COLO829 (cell line): ENCODE measurements around the gene MEGF11.

Source experiments
- DNase-seq: peaks from one replicate; pipeline ENCODE4 v3.0.0; 2012; ENCODE audit warnings: low spot score

Gene MEGF11

GRCh38 chr15:66089509-66089908 lies 164.0 kb downstream of the MEGF11 start:
- DNase-seq: no peak

- no peak for DNase-seq
Measured at GRCh38 chr15:66089049-66089448, 164.5 kb downstream of the MEGF11 start.

- DNase-seq: no peak
Measured at GRCh38 chr15:66085128-66085527, 168.4 kb downstream of the MEGF11 start.

DNA sequence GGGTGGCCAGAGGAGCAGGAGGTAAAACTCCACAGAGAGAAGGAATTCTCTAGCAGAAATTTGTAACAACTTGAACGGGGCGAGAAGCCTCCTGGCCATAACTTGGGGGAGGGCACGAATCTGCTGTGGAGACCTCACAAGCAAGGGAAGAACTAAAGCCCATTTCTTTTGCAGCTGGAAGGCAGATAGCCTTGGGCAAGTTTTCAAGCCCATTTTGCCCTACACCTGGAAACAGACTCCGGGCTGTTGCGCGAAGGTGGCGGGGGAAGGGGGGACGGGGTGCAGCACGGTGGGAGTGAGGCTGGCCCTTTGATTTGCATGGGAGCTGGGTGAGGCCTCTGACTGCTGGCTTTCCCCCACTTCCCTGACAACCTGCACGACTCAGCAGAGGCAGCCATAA lies 168.8 kb downstream of the MEGF11 start:
- DNase-seq: no peak

DNA sequence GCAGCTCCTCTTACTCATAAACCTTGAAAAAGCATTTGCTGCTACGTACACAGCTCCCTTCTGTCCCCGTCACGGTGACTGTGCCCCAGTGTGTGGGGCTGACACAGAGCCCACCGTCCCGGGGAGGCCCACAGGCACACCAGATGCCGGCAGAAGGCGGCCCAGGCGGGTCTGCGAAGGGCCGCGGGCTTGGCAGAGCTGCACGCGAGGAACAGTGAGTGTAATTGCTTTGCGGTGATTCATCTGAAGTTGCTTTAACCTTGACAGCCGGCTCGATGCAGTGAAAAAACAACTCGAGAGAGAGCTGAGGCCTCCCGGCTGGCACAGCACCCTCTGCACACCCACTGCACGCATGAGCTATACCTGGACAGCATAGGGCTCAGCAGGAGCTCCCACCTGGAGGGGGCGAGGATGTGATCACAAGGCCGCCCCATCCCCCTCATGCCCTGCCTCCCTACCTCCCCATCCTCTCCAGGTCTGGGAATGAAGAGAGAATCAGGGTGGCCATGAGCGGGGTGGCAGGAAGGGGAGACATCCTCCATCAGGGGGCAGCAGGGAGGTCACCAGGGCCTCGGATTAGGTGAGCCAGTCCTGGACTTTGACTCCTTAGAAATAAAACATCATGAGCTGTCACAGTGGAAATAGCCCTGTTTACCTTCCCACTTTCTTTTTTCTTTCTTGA lies 172.7 kb downstream of the MEGF11 start:
- no peak for DNase-seq

DNA sequence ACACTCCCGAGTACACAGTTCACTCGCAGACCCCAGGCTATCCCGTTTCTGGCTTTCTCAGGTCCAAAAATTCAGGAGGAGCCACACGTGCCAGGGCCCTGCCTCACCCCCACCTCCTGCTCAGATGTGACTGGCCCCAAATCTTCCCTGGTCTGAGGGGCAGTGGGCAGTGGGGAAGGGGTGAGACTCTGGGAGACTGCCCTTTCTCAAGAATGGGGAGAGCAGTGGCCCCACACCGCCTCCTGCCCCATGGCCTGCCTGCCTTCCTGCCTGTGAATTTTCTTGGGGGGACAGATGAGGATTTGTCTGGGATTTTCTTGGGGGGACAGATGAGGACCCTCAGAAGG lies 174.6 kb downstream of the MEGF11 start:
- DNase-seq: no peak

- DNase-seq: no peak
Measured at GRCh38 chr15:66078196-66078928, 175.2 kb downstream of the MEGF11 start.

GRCh38 chr15:66077320-66077663 lies 176.3 kb downstream of the MEGF11 start:
- no peak for DNase-seq

DNA sequence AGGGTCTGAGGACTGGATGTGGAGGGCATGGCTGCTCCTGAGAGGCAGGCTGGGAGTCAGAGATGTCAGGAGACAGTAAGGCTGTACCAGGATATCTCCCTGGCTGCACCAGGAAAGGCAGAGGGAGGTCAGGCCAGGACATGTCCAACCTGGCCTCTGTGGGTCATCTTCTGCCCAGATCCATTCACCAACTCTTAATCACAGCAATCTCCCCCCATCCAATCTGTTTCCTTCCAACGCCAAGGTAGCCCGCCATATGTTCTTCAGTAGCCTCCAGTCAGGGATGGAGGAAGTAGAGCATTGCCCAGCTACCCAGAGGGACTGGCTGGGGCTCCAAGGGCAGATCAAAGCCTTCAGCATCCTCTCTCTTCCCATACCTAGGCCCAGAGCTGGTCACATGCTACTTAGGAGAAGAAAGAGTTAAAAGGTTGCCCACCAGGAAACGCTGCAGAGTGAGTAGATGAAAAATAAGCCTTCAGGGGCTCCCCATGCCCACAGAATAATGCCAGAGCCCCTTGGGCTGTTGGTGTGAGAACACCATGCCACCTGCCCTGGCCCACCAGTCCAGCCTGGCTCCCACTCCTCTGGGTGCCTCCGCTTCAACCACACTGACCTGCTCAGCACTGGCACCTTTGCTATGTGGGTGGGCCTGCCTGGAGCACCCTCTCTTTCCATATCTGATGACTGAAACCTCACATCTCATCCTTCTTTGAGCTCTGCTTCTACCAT lies 176.8 kb downstream of the MEGF11 start:
- DNase-seq: no peak

DNA sequence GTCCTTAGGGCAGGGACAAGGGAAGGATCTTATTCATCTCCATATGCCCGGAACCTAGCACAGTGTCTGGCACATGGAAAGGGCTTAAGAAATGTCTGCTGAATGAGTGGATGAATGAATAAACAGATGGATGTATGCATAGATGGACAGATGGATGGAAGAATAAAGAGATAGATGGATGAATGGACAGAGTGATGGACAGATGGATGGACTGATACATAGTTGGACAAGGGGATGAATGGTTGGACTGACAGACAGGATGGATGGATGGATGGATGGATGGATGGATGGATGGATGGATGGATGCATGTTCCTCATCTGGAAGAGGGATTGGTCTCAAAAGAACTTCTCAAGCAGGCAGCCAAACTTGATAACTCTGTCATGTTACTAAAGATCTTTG lies 177.6 kb downstream of the MEGF11 start:
- DNase-seq: no peak

- DNase-seq: peak; percentile 21
Measured at GRCh38 chr15:66072616-66073361, 180.8 kb downstream of the MEGF11 start.

DNA sequence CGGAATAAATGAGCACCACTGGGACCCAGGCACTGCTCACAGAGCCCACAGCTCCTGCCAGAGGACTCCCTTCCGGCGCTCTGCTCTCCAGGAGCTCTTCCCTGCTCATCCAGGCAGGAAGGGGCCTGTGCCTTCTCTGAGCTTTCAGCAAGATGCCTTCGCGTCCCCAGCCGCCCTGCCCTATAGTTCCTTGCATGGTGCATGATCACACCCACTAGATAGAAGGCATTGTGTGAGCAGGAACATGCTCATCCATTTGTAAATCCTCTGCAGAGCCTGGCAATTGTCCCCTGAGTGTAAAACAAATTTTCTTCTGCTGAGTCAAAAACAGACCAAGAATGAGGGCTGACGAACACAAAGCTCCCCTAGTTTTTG lies 181.6 kb downstream of the MEGF11 start:
- no peak for DNase-seq

DNA sequence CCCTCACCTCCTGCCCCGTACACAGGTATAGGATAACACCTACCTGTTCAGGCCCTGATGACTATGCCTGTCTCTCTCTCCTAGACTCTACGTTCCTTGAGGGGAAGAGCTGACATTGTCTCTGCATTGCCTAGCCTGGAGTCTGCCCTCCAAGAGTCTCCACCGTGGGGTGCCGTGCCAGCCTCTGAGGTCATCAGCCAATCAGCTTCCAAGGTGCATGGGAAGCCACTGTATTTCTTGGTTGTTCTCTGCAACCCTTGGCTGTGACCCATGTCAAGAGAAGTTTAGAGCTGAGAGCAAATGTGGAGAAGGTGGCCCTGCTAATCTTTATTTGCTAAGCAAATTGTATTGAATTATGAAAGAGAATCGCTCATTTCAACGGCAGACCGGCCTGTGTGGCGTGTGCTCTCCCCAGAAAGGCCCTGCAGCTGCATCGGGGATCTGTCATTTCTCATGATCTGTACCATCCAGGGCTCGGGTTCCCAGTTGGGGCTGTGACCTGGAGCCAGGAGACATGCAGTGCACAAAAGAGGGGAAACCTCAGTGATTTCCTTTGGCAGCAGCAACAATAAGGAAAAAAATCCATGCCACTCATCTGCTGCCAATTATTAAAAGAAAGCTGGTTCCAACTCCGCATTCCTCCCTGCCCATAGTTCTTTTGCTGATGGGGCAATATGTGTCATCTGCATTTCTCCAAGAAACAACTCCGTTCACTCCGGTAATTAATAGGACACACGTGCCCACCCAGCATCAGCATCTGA lies 182.2 kb downstream of the MEGF11 start:
- no peak for DNase-seq

DNA sequence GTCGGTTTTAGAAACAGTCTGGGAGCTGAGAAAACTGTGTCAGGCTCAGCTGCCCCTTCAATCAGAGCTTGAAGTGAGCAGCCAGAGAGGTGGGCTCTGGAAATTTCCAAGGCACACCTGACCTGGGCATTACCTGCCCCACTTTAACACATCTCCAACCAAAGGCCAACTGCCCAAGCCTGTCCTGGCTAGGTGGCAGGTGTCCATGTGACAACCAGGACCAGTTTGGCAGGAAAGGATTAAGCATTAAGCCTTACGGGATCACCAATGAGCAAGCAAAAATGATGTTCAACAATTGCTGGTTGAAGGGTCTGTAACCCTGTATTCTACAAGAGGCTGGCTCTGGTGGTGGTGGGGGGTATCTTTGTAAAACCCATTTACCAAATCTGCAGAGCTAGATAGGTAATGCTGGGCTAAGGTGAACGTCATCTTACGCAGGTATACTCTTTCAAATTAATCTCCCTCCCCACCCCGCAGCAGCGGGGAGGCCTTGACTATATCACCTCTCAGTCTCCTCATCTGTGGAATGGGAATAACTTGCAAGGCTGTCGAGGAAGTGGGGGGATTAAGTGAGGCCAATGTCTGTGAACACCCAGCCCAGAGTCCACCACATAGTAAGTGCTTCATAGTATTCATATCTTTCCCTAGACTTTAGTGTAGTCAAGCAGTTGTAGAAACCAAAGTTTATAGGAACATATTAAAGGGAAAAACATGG lies 183.2 kb downstream of the MEGF11 start:
- DNase-seq: no peak

- no peak for DNase-seq
Measured at GRCh38 chr15:66069751-66070150, 183.8 kb downstream of the MEGF11 start.

- DNase-seq: no peak
Measured at GRCh38 chr15:66068801-66069200, 184.7 kb downstream of the MEGF11 start.

DNA sequence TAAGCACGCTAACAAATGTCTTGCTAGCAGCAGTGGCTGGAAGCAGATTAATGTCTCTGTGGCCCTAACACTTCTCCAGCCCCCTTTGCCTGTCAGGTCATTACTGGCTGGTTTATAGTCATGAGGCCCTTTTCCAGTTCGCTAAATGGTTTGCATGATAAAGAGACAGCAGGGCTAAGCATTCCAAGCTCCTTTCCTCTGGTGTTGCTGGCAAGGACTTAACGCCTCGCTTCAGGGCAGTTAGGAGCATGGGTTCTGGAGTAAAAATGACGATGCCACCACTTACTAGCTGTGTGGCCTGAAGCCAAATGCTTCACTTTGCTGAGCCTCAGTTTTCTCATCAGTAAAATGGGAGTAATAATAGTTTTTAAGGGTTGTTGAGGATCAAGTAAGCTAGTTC lies 185.9 kb downstream of the MEGF11 start:
- no peak for DNase-seq

GRCh38 chr15:66066481-66066880 lies 187.1 kb downstream of the MEGF11 start:
- DNase-seq: no peak

DNA sequence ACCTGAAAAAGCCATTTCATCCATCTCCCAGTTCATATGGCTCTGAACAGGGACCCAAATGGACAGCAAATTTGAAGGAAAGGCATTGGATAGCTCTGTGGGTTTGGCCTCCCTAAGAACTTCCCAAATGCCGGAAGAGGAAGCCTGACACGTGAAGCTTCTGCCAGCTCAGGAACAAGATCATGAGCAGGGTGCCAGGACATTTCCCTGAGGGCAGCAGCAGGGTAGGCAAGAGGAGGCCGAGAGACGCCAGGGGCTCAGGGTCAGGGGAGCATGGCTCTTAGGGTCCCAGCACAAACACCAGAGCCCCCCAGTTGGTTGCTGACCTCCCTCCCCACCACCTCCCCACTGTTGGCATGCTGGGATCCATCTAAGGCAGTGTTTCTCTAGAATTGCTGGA lies 187.5 kb downstream of the MEGF11 start:
- DNase-seq: no peak

GRCh38 chr15:66065325-66065724 lies 188.2 kb downstream of the MEGF11 start:
- DNase-seq: no peak

DNA sequence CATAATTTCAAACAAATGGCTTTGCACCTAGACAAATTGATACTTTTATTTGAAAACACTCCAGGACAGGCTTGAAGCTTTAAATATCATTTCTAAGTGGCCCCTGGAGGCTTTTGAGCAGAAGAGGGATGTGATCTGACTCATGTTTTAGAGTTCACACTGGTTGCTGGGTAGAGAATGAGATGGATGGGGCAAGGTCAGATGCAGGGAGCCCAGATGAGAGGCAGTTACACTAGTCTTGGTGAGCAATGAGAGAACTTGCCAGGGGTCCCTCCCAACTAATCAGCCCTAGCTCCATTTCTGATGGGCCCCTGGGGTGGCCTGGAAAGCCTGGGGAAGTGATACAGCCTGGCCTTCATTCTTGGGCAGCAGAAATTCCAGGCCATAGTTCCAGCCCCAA lies 190.4 kb downstream of the MEGF11 start:
- no peak for DNase-seq
